BE2C (cell line): ENCODE results near the gene TRIM65.

Experiments
- DNase-seq: peaks from one replicate; pipeline ENCODE4 v3.0.0-alpha.2; 2020
- H3K27me3 ChIP-seq: fragments of 250-450 bp; sonication (Bioruptor Pico); 2 replicates; pipeline ENCODE4 v1.5.1; 2020; ENCODE audit warnings: mild to moderate bottlenecking
- H3K36me3 ChIP-seq: fragments of 250-450 bp; sonication (Bioruptor Pico); 2 replicates; pipeline ENCODE4 v1.5.1; 2020; ENCODE audit warnings: mild to moderate bottlenecking
- H3K4me1 ChIP-seq: fragments of 250-450 bp; sonication (Bioruptor Pico); 2 replicates; pipeline ENCODE4 v1.5.1; 2020
- H3K4me3 ChIP-seq: 2 replicates; pipeline ENCODE4 v1.5.1; 2011; ENCODE audit warnings: low read depth, low read length
- H3K9me3 ChIP-seq: fragments of 250-450 bp; sonication (Bioruptor Pico); 2 replicates; pipeline ENCODE4 v1.5.1; 2020
- TF ChIP-seq, protein P1 (sequence below): IDR thresholded peaks from 2 replicates; pipeline ENCODE4 v1.5.1; 2012; ENCODE audit warnings: mild to moderate bottlenecking, low read depth, low read length

Gene TRIM65

DNA sequence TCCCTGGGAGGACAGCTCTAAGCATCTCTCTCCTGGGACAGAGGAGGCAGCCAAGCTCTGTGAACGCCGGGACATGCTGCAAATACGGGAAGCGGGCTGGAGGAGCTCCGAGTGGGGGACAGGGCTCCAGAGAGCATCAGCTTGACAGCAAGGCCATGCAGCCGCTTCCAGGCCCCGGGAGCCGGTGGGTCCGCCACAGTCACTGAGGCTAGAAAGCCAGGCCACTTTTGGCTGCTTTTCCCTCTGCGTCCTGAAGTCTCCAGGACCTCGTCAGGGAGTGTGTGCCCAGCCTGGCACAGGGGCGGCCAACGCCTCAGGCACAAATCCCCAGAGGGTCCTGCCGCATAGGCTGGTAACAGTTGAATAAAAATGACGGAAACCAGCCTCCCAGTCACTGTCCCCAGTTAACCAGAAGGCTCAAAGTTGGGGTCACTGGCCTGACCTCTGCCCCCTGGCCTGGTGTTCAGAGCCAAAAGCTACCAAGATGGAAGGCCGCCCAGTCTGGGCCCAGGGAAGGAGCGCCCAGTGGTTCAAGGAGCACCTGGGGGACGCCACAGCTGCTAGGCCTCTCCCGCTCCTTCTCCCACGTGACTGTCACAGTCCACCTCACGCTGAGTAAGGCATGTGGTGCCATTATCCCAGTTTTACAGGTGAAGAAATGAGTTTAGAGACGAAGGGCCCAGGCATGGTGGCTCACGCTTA is 3.2 kb upstream of the TRIM65 start:
- Histone ChIP-seq H3K4me3 (no peak overlapping the region), H3K4me1 (peaks cover 9% of the 10 kb centered on the region; the same call in 1 of the 2 replicates), H3K36me3 (peaks cover 43% of the 10 kb centered on the region), H3K9me3 (no peaks in the 10 kb centered on the region), H3K27me3 (no peaks in the 10 kb centered on the region)
- DNase-seq = no peak
- TF ChIP-seq, protein P1, sequence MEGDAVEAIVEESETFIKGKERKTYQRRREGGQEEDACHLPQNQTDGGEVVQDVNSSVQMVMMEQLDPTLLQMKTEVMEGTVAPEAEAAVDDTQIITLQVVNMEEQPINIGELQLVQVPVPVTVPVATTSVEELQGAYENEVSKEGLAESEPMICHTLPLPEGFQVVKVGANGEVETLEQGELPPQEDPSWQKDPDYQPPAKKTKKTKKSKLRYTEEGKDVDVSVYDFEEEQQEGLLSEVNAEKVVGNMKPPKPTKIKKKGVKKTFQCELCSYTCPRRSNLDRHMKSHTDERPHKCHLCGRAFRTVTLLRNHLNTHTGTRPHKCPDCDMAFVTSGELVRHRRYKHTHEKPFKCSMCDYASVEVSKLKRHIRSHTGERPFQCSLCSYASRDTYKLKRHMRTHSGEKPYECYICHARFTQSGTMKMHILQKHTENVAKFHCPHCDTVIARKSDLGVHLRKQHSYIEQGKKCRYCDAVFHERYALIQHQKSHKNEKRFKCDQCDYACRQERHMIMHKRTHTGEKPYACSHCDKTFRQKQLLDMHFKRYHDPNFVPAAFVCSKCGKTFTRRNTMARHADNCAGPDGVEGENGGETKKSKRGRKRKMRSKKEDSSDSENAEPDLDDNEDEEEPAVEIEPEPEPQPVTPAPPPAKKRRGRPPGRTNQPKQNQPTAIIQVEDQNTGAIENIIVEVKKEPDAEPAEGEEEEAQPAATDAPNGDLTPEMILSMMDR = no peak

- no peak for DNase-seq
- Histone ChIP-seq H3K4me1 (peaks cover 9% of the 10 kb centered on the region; the same call in 1 of the 2 replicates), H3K36me3 (peaks cover 43% of the 10 kb centered on the region), H3K27me3 (no peaks in the 10 kb centered on the region), H3K9me3 (no peaks in the 10 kb centered on the region), H3K4me3 (no peak overlapping the region)
- TF ChIP-seq, protein P1 = no peak
Observed at GRCh38 chr17:75899353-75899752, 2.6 kb upstream of the TRIM65 start.

DNA sequence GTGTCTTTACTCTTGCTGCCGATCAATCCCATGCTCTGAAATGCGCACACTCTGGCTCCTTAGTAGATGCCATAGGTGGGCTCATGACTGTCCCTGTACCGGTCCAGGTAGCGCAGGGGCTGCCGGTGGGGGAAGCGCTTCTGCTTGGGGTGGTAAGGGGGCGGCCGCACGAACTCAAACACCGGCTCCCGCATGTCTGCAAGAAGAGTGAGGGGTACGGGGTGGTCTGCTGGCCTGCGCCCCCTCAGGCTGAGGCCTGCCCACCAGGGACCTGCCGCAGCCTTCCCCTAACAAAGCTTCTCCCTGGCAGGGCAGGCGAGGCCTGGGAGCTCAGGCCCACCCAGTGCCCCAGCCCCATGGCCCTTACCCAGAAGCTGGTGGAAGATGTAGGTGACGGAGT is 2.0 kb upstream of the TRIM65 start:
- peaks cover 46% of the 10 kb centered on the region for H3K36me3 ChIP-seq
- TF ChIP-seq, protein P1 = no peak

GRCh38 chr17:75898065-75898464 is 1.3 kb upstream of the TRIM65 start:
- Histone ChIP-seq H3K4me1 (peaks cover 9% of the 10 kb centered on the region; the same call in 1 of the 2 replicates), H3K9me3 (no peaks in the 10 kb centered on the region), H3K4me3 (no peak overlapping the region), H3K27me3 (no peaks in the 10 kb centered on the region), H3K36me3 (peaks cover 46% of the 10 kb centered on the region)
- TF ChIP-seq, protein P1 = no peak
- no peak for DNase-seq

More for the DNA sequence above, 2.0 kb upstream of the TRIM65 start:
- Histone ChIP-seq H3K4me3 (no peak overlapping the region), H3K9me3 (no peaks in the 10 kb centered on the region), H3K4me1 (peaks cover 9% of the 10 kb centered on the region; the same call in 1 of the 2 replicates), H3K27me3 (no peaks in the 10 kb centered on the region)
- DNase-seq = no peak

DNA sequence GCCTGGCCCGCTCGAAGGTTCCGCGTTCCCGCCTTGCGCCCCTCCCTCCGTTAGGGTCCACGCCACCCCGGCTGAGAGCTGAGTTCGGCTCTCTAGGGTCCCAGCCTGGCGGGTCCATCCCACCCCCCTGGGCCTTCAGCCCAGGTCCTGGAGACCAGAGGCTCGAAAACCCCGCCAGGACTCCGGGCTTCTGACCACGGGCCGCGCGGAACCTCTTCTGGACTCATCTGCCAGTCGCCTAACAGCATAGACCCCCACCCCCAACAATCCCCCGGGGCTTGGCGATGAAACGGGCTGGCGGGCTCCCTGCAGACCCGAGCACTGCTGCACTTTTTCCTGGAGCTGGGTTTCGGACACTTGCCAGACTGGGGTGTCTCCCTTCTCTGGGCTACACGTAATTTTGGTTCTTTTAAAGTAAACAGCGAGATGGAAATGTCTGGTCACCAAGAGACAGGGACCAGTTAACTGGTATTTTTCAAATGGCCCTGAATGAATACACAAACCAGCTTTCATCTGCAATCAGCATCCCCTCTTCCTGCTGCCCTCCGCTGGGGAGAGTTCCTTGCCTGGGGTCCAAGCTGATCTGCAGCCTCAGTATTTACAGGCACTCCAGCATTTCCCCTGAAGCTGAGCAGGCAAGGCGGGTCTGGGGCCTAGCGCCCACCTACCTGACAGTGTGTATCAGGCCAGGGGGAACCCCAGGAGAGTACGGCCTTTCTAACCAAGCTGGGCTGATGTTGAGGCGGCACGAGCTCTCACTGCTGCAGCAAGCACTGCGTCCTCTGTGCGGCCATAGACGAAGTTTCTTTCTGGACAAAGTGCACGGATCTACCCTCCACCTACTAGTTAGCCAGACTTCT is 639 bp upstream of the TRIM65 start:
- H3K9me3 ChIP-seq = no peaks in the 10 kb centered on the region
- H3K4me3 ChIP-seq = peak overlapping the region; percentile 70
- peaks cover 9% of the 10 kb centered on the region; the same call in 1 of the 2 replicates for H3K4me1 ChIP-seq
- peaks cover 46% of the 10 kb centered on the region for H3K36me3 ChIP-seq
- H3K27me3 ChIP-seq = no peaks in the 10 kb centered on the region
- no peak for DNase-seq
- TF ChIP-seq, protein P1 = no peak
